GM12891 (cell line): ENCODE results near the gene PEX3.

Source experiments
- PAX5 ChIP-seq: IDR thresholded peaks from 2 replicates; pipeline ENCODE4 v1.6.1; 2011; ENCODE audit warnings: low read length, moderate library complexity, mild to moderate bottlenecking; ENCODE audit not compliant: insufficient read depth, severe bottlenecking
- POLR2A ChIP-seq: IDR thresholded peaks from 2 replicates; pipeline ENCODE4 v1.6.1; 2011; ENCODE audit warnings: low read depth, low read length, control low read depth
- POLR2AphosphoS5 ChIP-seq: IDR thresholded peaks from 2 replicates; pipeline ENCODE4 v1.6.1; 2011; ENCODE audit warnings: low read depth, low read length, control low read depth
- POU2F2 ChIP-seq: IDR thresholded peaks from 2 replicates; pipeline ENCODE4 v1.6.1; 2011; ENCODE audit warnings: low read depth, mild to moderate bottlenecking, control low read depth, low read length, moderate library complexity
- SPI1 ChIP-seq: IDR thresholded peaks from 2 replicates; pipeline ENCODE4 v1.6.1; 2011; ENCODE audit warnings: low read depth, low read length, control low read depth
- TAF1 ChIP-seq: IDR thresholded peaks from 2 replicates; pipeline ENCODE4 v1.6.1; 2011; ENCODE audit warnings: low read depth, low read length, control low read depth

- TF ChIP-seq POLR2A (peak; percentile 63; the same call in 1 of the 2 replicates), TAF1 (peak; percentile 36; the same call in 1 of the 2 replicates), POLR2AphosphoS5 (peak; percentile 65; the same call in 1 of the 2 replicates), SPI1 (no peak), POU2F2 (no peak; the same call in 1 of the 2 replicates), PAX5 (no peak)
Measured at GRCh38 chr6:143510991-143511891, 60.6 kb downstream of the PEX3 start, which contains the start of gene FUCA2.
